GM19043 (cell line): ENCODE measurements around the gene HSD17B14.
"Not testable (repeated sequence)": the region's sequence is repeated elsewhere in the genome, so short reads cannot be mapped to it uniquely, and the experiment has no call there.

ENCODE experiments used
- ATAC-seq: cut with Tn5 transposase; IDR thresholded peaks from one replicate; pipeline ENCODE4 v1.9.1; 2021; ENCODE audit warnings: low read depth; ENCODE audit not compliant: unreplicated experiment

HSD17B14 gene

GRCh38 chr19:48867746-48868113 is 31.4 kb upstream of the HSD17B14 start:
- no peak for ATAC-seq

- ATAC-seq = no peak
Measured at GRCh38 chr19:48867123-48867745, 30.9 kb upstream of the HSD17B14 start.

- ATAC-seq = no peak
Measured at GRCh38 chr19:48866692-48867091, 30.4 kb upstream of the HSD17B14 start.

GRCh38 chr19:48862827-48863226 is 26.5 kb upstream of the HSD17B14 start:
- ATAC-seq = no peak

DNA sequence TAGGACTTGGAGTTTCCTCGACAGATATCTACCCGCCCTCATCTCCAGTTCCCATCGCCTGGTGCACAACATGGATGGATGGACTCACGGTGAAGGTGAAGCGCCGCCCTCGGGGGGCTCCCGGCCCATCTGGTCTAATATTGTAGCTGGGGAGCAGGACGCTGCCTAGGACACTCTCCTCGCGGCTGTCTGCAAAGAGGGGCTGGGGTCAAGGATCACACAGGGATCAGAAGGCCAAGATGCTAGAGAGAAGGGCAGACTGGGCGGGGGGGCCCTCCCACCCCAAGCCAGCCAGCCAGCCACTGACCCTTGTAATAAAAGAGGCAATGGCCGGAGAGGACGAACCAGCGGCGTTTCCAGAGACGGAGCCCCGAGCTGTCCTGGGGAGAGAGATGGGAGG is 25.0 kb upstream of the HSD17B14 start:
- no peak for ATAC-seq

- peak; percentile 74 for ATAC-seq
Measured at GRCh38 chr19:48859711-48860572, 23.7 kb upstream of the HSD17B14 start.

DNA sequence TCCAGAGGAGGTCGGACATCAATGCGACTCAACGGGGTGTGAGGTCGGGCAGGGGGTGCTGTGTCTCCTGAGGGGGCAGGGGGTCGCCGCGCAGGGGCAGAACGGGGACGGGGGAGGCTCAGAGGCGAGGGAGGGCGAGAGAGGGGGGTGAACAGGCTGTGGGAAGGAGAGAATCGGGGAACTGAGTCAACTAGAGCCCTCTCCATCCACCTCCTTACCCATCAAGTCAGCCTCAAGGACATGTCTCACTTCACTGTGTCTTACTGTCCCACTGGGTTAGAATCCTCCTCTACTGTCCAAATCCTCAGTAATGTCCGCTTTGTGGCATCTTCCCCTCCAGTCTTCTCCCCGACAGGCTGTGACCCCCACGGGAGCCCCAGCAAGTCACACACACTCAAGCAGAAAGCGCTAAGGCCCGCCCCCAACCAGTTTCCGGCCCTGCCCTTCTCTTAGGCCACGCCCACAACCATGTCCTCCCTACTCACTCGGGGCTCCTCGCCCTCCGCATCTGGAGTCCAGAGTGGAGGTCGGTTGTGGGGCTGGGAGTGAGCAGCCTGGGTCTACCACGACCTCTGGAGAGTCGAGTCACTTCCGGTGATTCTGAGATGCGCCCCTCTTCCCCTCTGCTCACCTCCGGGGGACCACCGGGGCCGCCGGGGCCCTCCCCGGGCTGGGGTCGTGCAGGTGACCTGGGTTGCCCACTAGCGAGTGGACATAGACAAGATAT is 22.9 kb upstream of the HSD17B14 start:
- peak; percentile 55 for ATAC-seq

DNA sequence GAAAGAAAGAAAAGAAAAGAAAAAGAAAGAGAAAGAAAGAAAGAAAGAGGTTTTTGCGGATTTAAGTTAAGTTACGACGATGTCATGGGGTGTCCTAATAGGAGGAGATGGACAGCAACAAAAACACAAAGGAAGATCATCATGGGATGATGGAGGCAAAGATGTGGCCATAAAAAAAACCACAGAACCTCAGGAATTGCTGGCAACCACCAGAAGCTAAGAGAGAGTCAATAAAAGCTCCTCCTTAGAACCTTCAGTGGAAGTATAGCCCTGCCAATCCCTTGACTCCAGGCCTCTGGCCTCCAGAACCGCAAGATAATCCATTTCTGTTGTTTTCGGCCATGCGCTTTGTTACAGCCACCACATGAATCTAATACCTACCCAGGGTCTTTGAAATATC is 20.6 kb upstream of the HSD17B14 start:
- ATAC-seq = no peak

GRCh38 chr19:48854103-48854502 is 17.8 kb upstream of the HSD17B14 start:
- ATAC-seq = no peak

DNA sequence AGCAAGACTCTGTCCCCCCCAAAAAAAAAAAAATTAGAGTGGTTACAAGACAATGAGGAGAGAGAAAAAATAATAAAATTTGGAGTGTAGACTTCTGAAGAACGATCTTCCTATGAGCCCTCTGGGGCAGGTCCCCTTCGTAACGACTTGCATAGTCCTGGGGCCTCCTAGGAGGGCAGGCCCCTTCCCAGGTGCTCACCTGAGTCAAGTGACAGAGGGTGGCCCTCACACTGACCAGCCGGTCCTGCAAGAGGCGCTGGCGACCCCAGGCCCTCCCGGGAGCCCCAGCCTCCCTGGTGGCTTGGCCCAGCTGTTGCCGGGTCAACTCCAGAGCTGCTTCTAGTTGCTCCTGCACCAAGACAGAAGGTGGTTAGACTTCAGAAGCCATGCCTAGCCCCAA is 17.2 kb upstream of the HSD17B14 start:
- no peak for ATAC-seq

DNA sequence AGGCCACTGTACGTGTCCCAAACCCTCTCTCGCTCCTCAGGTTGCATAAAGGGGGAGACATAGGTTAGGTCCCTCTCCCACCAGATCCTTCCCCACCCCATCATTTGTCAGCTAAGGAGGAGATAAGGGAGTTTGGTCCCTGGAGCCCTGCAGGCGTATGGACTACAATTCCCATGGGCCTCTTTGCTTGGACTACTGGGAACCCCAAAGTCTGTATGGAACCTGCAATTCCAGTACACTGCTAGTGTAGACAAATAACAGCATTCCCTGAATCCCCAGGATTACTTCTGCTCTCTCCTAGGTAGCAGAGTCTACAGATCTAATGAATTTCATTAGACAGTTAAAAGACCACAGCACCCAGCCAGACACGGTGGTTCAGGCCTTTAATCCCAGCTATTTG is 16.0 kb upstream of the HSD17B14 start:
- no peak for ATAC-seq

GRCh38 chr19:48846659-48847058 is 10.4 kb upstream of the HSD17B14 start:
- not testable (repeated sequence) for ATAC-seq

- ATAC-seq = no peak
Measured at GRCh38 chr19:48845384-48845783, 9.1 kb upstream of the HSD17B14 start.

DNA sequence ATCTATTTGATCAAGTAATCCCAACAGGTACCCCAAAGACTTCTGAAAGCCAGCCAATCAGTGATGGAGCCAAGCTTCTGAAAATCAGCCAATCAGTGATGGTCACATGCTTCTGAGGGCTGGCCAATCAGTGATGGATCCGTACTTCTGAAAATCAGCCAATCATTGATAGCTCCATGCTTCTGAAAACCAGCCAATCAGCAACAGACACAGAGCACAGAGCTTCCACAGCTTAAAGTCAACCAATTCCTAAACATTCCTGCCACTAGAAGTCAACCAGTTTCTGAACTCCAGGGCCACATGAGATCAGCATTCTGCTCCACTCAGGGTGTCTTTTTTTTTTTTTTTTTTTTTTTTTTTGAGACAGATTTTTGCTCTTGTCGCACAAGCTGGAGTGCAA is 8.2 kb upstream of the HSD17B14 start:
- no peak for ATAC-seq

GRCh38 chr19:48842789-48843162 is 6.5 kb upstream of the HSD17B14 start:
- no peak for ATAC-seq

- ATAC-seq = no peak
Measured at GRCh38 chr19:48841571-48841970, 5.3 kb upstream of the HSD17B14 start.

- ATAC-seq = no peak
Measured at GRCh38 chr19:48841047-48841446, 4.8 kb upstream of the HSD17B14 start.

- no peak for ATAC-seq
Measured at GRCh38 chr19:48837687-48838086, 1.4 kb upstream of the HSD17B14 start.

GRCh38 chr19:48837051-48837524 is 797 bp upstream of the HSD17B14 start:
- ATAC-seq = no peak

DNA sequence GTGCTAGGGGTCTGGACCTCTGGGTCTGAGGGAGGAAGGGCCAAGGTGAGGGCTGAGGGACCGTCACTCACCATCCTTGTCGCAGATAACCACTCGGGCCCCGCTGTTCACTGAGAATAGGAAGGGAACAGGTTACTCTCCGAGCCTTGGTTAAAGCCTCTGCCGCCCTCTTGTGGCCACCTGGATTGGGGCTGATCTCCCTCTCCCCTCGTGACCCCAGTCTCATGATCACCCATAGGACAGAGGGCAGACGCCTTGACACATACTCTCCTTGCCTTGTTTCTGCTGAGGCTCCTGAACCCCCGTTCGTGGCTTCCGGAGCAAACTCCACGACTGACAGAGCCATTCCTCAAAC is 580 bp downstream of the HSD17B14 start:
- ATAC-seq = peak; percentile 63

GRCh38 chr19:48833977-48834376 is 2.3 kb downstream of the HSD17B14 start:
- ATAC-seq = no peak

- ATAC-seq = no peak
Measured at GRCh38 chr19:48833049-48833448, 3.2 kb downstream of the HSD17B14 start.
